AG09309 (cell line): ENCODE data around the gene FGF22.
"Not testable (repeated sequence)": the region's sequence is repeated elsewhere in the genome, so short reads cannot be mapped to it uniquely, and the experiment has no call there.

ENCODE experiments used
- DNase-seq: peaks from one replicate; pipeline ENCODE4 v3.0.0-alpha.2; 2010; ENCODE audit warnings: low read depth
- H3K4me3 ChIP-seq: 2 replicates; pipeline ENCODE4 v1.5.1; 2011; ENCODE audit warnings: mild to moderate bottlenecking, low read depth, low read length, moderate library complexity; ENCODE audit not compliant: control insufficient read depth
- CTCF ChIP-seq: IDR thresholded peaks from 2 replicates; pipeline ENCODE4 v1.5.1; 2011; ENCODE audit warnings: mild to moderate bottlenecking, low read depth, low read length, inconsistent platforms; ENCODE audit not compliant: insufficient read depth, control insufficient read depth; ENCODE audit errors: missing control alignments

The FGF22 gene

GRCh38 chr19:618247-618619 is 21.4 kb upstream of the FGF22 start:
- TF ChIP-seq CTCF: no peak

DNA sequence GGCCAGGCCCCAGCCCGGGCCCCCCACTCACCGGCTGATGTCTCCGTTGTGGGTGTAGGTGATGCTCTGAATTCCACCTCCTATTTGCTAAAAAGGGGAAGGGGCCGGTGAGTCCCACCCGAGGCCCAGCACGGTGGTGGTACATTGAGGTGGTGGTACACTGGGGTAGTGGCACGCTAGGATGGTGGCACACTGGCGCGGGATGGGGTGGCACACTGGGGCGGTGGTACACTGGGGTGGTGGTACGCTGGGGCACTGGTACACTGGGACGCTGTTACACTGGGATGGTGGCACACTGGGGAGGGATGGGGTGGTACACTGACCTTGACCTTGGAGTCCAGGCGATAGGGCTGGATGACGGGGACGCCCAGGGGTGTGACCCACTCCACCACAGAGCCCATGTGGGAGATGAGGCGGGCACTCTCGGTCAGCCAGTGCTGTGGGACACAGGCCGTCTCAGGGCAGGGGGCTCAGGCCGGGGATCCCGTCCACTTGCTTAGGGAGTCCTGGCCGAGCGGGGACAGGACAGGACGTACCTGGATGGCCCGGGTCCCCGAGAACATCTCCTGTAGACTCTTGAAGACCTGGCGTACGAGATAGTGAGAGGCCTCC is 20.9 kb upstream of the FGF22 start:
- DNase-seq: no peak
- H3K4me3 ChIP-seq: no peak overlapping the region
- TF ChIP-seq CTCF: no peak

More at GRCh38 chr19:618247-618619, 21.4 kb upstream of the FGF22 start:
- no peak for DNase-seq
- no peak overlapping the region for H3K4me3 ChIP-seq

DNA sequence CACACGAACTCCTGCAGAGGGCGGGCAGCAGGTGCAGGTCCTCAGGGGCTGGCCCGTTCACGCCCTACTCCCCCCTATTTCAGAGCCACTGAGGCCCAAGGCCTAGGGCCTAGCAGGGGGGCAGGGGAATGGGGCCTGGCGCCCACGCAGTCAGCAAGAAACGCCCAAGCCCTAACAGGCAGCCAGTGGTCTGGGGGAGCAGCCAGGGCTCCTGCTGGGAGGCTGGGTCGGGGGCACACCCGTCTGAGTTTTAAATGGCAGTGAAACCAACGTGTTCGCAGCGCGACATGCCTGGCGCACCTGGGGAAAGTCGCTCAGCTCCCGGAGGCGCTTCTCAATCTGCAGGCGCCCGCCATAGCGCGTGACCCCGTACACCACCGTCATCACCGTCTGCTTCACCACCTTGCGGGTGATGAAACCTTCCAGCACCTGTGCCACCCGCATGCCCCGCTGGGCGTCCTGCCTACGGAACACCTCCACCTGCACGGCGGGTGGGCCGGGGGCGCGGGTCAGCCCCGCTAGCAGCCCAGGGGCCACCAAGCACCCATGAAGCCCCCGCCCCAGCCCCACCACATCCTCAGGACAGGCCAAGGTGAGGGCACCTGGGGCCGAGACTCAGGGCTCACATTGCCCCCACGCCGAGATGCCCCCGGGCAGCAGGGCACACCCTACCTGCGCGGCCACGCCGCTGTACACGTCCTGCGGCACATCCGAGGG is 20.2 kb upstream of the FGF22 start:
- no peak overlapping the region for H3K4me3 ChIP-seq
- no peak for DNase-seq
- no peak for TF ChIP-seq CTCF

- TF ChIP-seq CTCF: no peak
- DNase-seq: no peak
- no peak overlapping the region for H3K4me3 ChIP-seq
These were observed 19.4 kb upstream of the FGF22 start for GRCh38 chr19:620166-620862.

DNA sequence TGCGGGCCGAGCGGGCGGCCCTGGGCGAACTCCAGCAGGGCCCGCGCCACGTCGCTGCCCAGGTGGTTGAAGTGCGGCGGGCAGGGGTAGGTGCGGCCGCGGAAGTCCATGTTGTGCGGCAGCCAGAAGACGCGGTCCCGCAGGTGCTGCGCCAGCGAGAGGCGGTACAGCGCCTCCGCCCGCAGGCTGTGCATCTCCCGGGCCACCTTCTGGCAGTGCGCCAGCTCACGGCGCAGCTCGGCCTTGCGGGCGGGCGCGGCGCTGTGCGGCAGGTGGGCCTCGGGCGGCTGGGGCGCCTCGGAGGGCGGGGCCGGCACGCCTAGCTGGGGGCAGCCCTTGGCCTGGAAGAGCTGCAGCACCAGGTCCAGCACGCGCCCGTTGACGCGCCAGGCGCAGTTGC is 18.5 kb upstream of the FGF22 start:
- not testable (repeated sequence) for H3K4me3 ChIP-seq, DNase-seq

DNA sequence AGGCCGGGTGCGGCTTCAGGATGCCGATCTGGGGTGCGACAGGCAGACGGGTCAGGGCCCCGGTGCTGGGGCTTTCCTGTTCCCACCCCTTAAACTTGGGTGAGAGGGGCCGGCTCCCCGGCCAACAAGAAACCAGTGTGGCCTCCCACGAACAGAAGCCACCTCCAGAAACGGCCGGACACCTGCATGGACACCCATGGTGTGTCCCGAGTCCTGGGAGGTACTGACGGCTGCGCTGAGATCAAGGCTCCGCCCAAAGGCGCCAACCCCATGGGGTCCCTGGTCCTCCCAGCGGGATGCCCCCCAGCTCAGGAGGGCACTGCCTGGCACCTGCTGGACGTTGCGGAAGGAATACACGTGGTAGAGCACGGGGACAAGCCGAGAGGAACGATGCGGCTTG is 17.9 kb upstream of the FGF22 start:
- DNase-seq: no peak
- no peak for TF ChIP-seq CTCF
- H3K4me3 ChIP-seq: no peak overlapping the region

DNA sequence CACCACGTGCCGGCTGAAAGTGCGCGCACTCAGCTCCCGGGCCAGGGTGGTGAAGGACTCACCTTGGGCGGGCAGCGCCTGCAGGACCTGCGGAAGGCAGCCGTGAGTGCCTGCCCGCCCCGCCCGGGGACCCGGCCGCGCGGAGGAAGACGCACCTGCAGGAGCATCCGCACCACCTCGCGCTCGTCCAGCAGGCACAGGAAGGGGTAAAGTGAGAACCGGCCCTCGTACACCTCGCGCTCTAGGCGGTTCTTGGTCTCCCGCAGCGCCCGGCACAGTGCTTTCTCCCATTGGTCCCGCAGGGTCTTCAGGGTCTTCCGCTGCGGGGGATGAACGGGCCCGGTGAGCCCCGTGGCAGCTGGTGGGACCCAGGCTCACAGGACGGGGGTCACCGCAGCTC is 17.0 kb upstream of the FGF22 start:
- no peak for TF ChIP-seq CTCF
- no peak for DNase-seq
- H3K4me3 ChIP-seq: no peak overlapping the region
